SK-N-MC (cell line): ENCODE results near the gene SH2D1A.
"Not testable (repeated sequence)": the region's sequence is repeated elsewhere in the genome, so short reads cannot be mapped to it uniquely, and the experiment has no call there.

ENCODE experiments used
- DNase-seq: peaks from one replicate; pipeline ENCODE4 v3.0.0-alpha.2; 2011; ENCODE audit warnings: low read depth, low spot score
- H3K27ac ChIP-seq: fragments of 200-600 bp; sonication (generic); 2 replicates; pipeline ENCODE4 v1.5.1; 2016; ENCODE audit warnings: mixed run types
- H3K36me3 ChIP-seq: fragments of 200-600 bp; sonication (generic); 2 replicates; pipeline ENCODE4 v1.6.1; 2017; ENCODE audit warnings: antibody characterized with exemption, low read length, mixed read lengths; ENCODE audit not compliant: insufficient read depth
- H3K4me3 ChIP-seq: fragments of 200-600 bp; sonication (generic); 2 replicates; pipeline ENCODE4 v1.5.1; 2016
- H3K9ac ChIP-seq: fragments of 200-600 bp; sonication (generic); 2 replicates; pipeline ENCODE4 v1.8.0; 2017; ENCODE audit warnings: mixed run types, mixed read lengths; ENCODE audit not compliant: insufficient read length
- H3K9me3 ChIP-seq: fragments of 200-600 bp; sonication (generic); 2 replicates; pipeline ENCODE4 v1.6.1; 2017; ENCODE audit warnings: low read depth, mild to moderate bottlenecking, antibody characterized with exemption, low read length, moderate library complexity, mixed read lengths
- EZH2 ChIP-seq: fragments of 200-600 bp; sonication (generic); IDR thresholded peaks from one replicate; pipeline ENCODE4 v1.6.1; 2017; ENCODE audit warnings: antibody characterized with exemption
- FOXP2 ChIP-seq: optimal IDR thresholded peaks from 2 replicates; pipeline ENCODE3; 2011; ENCODE audit warnings: mild to moderate bottlenecking, moderate library complexity; ENCODE audit not compliant: insufficient read depth; ENCODE audit errors: extremely low read length, control extremely low read depth
- POLR2AphosphoS5 ChIP-seq: IDR thresholded peaks from 2 replicates; pipeline ENCODE4 v1.6.1; 2012; ENCODE audit warnings: mild to moderate bottlenecking, low read depth, low read length, borderline replicate concordance

The SH2D1A gene

DNA sequence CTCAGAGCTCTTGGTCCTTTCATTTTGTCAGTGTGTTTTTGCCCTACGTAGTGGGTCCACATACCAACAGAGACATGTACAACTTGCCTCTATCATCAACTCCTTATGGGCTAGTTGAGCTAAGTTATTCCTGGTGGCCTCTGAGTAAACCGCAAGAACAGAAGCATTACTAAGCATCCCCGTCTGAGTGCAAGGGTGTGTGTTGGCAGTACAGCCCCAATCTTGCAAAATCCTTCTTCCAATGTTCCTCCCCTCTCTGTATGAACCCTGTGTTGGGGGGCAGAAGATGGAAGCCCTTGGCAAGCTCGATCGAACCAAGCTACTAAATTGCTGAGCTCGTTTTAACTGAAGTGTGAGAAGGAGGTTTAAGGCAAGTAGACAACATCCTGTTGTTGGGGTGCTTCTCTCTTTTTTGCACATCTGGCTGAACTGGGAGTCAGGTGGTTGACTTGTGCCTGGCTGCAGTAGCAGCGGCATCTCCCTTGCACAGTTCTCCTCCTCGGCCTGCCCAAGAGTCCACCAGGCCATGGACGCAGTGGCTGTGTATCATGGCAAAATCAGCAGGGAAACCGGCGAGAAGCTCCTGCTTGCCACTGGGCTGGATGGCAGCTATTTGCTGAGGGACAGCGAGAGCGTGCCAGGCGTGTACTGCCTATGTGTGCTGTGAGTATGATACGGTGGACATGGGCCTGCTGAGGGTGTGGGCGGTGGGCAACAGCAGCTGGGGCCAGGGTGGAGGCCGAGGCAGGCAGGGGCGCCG is at the start of gene SH2D1A:
Gene SH2D1A (plus strand): TSS at position 447 of the 760 bp plus-strand sequence. CDS start 80 bp downstream, at position 527.
- Histone ChIP-seq H3K4me3 (no peak within 1 kb of the TSS), H3K27ac (no peak within 1 kb of the TSS), H3K9ac (no peak within 1 kb of the TSS), H3K36me3 (no peaks in the 10 kb centered on the region), H3K9me3 (no peaks in the 10 kb centered on the region)
- no peak for TF ChIP-seq FOXP2
- no peak for TF ChIP-seq EZH2
- TF ChIP-seq POLR2AphosphoS5: no peak
- no peak for DNase-seq

DNA sequence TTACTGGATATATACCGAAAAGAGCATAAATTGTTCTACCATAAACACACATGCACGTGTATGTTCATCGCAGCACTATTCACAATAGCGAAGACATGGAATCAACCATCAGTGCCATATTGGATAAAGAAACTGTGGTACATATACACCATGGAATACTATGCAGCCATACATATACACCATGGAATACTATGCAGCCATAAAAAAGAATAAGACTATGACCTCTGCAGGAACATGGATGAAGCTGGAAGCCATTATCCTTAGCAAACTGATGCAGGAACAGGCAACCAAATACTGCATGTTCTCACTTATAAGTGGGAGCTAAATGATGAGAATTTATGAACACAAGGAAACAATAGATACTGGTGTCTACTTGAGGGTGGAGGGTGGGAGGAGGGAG is 47.0 kb upstream of the SH2D1A start:
- DNase-seq, H3K9ac ChIP-seq, H3K9me3 ChIP-seq, H3K27ac ChIP-seq, H3K36me3 ChIP-seq, H3K4me3 ChIP-seq: not testable (repeated sequence)

DNA sequence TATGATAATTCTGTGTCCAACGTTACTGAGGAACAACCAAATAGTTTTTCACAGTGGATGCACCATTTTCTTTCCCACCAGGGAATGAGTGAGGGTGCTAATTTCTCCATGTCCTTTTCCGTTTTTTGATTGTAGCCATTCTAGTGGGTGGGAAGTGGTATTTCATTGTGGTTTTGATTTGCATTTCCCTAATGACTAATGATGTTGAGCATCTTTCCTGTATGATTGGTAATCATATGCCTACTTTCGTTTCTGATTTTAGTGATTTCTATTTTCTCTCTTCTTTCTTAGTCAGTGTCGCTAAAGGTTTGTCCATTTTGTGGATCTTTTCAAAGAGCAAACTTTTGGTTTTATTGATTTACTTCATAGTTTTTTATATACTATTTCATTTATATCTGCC is 46.0 kb upstream of the SH2D1A start:
- Histone ChIP-seq H3K9ac (no peak overlapping the region), H3K4me3 (no peak overlapping the region), H3K9me3 (no peaks in the 10 kb centered on the region), H3K27ac (no peak overlapping the region), H3K36me3 (no peaks in the 10 kb centered on the region)
- TF ChIP-seq FOXP2 (no peak), EZH2 (no peak), POLR2AphosphoS5 (no peak)
- DNase-seq: no peak

DNA sequence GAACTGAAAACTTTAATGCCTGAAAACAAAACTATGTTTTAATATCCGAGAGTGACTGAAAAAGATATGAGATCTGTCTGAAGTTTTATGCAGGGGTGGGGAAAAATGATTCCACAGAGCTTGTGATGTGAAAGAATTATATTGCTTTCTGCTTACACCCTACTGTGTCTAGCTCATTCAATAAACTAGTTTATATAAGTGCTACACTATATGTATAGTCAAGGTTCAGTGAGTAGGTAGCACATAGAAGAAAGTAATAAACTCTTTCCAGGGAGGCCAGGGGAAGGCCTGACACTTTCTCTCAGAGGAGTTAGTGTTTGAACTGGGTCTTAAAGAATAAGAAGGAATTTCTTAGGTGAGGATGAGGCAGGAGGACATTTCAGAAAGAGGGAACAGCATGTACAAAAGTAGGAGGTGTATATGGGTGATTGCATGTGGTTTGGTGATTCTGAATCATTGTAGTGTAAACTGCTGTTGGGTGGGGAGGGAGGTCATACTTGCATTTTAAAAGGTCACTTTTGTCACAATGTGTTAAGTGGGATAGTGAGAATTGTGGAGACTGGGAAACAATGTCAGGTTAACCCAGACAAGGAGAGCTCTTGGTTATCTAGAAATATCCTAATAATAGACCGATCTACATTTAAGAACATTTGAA is 39.0 kb upstream of the SH2D1A start:
- Histone ChIP-seq H3K4me3 (no peak overlapping the region), H3K9ac (no peak overlapping the region), H3K27ac (no peak overlapping the region), H3K36me3 (no peaks in the 10 kb centered on the region), H3K9me3 (no peaks in the 10 kb centered on the region)
- TF ChIP-seq EZH2: no peak
- no peak for TF ChIP-seq POLR2AphosphoS5
- no peak for TF ChIP-seq FOXP2
- DNase-seq: no peak

DNA sequence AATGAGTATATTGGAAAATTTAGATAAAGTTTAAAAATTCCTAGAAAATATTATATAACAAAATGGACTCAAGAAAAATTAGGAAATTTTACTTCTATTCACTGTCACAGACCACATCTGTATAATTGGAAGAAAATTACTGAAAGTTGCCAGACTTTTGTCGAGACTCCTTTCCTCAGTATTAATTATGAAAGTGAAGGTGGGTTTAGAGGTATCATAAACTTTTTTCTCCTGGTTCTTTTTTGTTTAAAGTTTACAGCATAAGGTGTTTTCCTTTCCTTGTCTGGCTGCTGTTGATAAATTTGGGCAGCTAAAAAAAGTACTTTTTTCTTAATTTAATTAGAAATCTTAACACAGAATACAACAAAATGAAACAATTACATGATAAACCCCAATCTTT is 20.6 kb upstream of the SH2D1A start:
- no peak overlapping the region for H3K4me3 ChIP-seq
- no peak overlapping the region for H3K9ac ChIP-seq
- no peaks in the 10 kb centered on the region for H3K9me3 ChIP-seq
- DNase-seq: no peak
- no peak overlapping the region for H3K27ac ChIP-seq
- TF ChIP-seq POLR2AphosphoS5 (no peak), FOXP2 (no peak), EZH2 (no peak)
- H3K36me3 ChIP-seq: no peaks in the 10 kb centered on the region

DNA sequence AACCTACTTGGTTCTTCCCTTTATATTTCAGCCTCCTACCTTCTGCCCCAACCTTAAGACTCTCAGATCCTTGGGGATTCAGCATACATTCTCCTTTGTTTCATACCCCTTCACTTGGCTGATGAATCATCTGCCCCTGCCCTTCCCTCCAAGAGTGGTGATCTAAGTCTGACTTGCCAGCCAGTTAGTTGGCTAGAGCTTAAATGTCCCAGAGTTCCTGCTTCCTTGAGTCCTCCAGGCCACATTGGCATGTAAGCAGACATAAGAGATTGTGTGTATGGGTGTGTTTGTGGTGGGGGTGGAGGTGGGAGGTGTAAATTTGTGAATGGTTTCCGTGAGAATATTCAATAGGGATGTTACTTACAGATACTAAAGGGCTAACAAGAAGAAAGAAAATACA is 17.6 kb upstream of the SH2D1A start:
- H3K9me3 ChIP-seq: no peaks in the 10 kb centered on the region
- H3K27ac ChIP-seq: no peak overlapping the region
- TF ChIP-seq POLR2AphosphoS5: no peak
- TF ChIP-seq FOXP2: no peak
- no peak for TF ChIP-seq EZH2
- H3K9ac ChIP-seq: no peak overlapping the region
- H3K4me3 ChIP-seq: no peak overlapping the region
- no peak for DNase-seq
- H3K36me3 ChIP-seq: no peaks in the 10 kb centered on the region

DNA sequence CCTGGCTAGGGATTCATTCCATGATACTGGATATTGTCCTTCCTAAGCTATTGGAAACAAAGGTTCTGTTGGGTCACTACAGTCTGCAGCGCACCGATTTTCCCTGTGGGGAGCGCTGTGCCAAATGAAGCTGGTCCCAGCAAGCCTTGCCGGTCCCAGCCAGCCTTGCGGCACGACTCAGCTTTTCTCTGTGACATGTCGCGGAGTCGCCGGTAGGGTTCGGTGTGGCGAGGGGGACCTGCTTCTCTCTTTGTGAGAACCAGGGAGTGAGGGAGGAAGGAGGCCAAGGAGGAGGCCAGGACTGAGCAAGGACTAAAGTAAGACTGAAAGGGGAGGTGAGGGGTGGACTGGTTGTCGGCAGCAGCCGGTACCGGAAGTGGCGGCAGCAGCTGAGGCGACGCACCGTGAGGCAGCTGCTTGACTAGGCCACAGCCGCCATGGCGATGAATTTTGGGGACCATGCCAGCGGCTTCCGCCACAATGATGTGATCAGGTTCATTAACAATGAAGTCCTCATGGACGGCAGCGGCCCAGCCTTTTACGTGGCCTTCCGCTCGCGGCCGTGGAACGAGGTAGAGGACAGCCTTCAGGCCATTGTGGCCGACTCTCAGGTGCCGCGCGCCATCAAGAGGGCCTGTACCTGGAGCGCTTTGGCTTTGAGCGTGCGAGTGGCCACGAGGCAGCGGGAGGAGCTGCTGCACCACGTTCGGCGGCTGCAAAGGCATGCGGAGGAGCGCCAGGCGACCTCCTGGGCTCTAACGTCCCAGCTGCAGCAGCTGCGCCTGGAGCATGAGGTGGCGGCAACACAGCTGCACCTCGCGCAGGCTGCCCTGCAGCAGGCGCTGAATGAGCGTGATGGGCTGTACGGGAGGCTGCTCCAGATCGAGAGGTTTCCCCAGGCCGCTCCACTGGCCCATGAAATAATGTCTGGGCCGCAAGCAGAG is 13.6 kb upstream of the SH2D1A start, which contains the start of gene TEX13D:
Gene TEX13D (plus strand): TSS at position 180 of the 944 bp plus-strand sequence. CDS start 258 bp downstream, at position 438.
- H3K4me3 ChIP-seq: no peak within 1 kb of the TSS
- TF ChIP-seq POLR2AphosphoS5 (no peak), FOXP2 (no peak), EZH2 (no peak)
- no peak within 1 kb of the TSS for H3K9ac ChIP-seq
- DNase-seq: no peak
- no peaks in the 10 kb centered on the region for H3K9me3 ChIP-seq
- no peak within 1 kb of the TSS for H3K27ac ChIP-seq
- H3K36me3 ChIP-seq: no peaks in the 10 kb centered on the region

DNA sequence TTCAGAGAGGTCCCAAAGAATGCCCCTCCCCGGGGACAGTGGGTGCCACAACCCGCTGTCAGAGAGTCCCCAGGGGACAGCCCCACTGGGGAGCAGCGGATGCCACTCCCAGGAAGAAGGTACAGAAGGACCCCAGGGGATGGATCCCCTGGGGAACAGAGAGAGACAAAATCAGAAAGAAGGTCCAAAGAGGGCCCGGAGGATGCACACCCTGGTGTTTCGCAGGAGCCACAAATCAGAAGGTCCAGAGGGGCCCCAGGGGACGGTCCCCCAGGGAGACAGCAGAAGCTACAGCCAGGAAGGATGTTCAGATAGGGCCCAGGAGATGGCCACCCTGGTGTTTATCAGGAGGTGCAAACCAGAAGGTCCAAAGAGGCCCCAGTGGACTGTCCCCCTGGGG is 12.5 kb upstream of the SH2D1A start:
- TF ChIP-seq POLR2AphosphoS5 (no peak), FOXP2 (no peak), EZH2 (no peak)
- Histone ChIP-seq H3K27ac (no peak overlapping the region), H3K9me3 (no peaks in the 10 kb centered on the region), H3K9ac (no peak overlapping the region), H3K36me3 (no peaks in the 10 kb centered on the region), H3K4me3 (no peak overlapping the region)
- DNase-seq: no peak

DNA sequence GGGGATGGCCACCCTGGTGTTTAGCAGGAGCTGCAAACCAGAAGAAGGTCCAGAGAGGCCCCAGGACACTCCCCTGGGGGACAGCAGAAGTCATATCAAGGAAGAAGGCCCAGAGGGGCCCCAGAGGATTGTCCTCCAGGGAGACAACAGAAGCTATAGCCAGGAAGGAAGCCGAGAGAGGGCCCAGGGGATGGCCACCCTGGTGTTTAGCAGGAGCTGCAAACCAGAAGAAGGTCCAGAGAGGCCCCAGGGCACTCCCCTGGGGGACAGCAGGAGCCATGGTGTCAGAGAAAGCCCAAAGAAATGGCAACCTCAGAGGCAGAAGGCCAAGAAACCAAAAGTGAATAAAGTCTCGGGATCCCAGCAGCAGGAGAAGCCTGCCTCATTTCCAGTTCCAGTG is 11.8 kb upstream of the SH2D1A start:
- not testable (repeated sequence) for H3K9me3 ChIP-seq

More for the DNA sequence above, 11.8 kb upstream of the SH2D1A start:
- not testable (repeated sequence) for H3K4me3 ChIP-seq, DNase-seq, H3K27ac ChIP-seq, H3K9ac ChIP-seq, H3K36me3 ChIP-seq
